ENCODE measurements around the gene FAM199X. TPM values are rescaled to one million over a fixed set of nuclear protein-coding genes. Genes with fewer than 3 reads are reported as not detected.

The FAM199X gene
- total and polyA plus RNA-seq, 2 donors (not counting 3 experiments of a cell fraction or from before 2014, with no cell fraction given), result 4.0 to 16.8 TPM

DNA sequence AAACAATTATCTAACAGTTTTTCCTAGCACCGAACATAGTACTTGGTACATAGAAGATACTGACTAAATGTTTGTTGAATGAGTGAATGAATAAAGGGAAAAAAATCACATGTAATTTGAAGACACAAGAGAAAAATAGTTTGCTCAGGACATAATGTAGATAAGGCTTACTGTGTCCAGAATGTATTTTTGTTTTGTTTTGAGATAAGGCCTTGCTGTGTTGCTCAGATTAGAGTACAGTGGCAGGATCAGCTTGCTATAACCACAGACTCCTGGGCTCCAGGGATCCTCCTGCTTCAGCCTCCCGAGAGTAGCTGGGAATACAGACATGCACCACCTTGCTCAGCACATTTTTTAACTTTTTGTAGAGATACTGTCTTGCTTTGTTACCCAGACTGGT is 6.5 kb downstream of the FAM199X start:
- Histone ChIP-seq H3K4me2 (ENCODE audit: insufficient read depth, low read length) (no peak overlapping the region), H3K9me3 (replicated peaks; ENCODE audit: control insufficient read depth, insufficient read depth, low read length) (no peaks in the 10 kb centered on the region), H3K79me2 (ENCODE audit: control insufficient read depth, insufficient read depth, low read length) (peaks cover 69% of the 10 kb centered on the region), H3K9me1 (replicated peaks; ENCODE audit: control insufficient read depth, extremely low read depth, insufficient read depth, low read length) (no peaks in the 10 kb centered on the region), H2AFZ (ENCODE audit: low read depth, low read length) (no peak overlapping the region), H3K27me3 (ENCODE audit: control insufficient read depth in 2 of 2, insufficient read depth in 2 of 2, low read length in 2 of 2) (no peaks in the 10 kb centered on the region), H4K20me1 (replicated peaks; ENCODE audit: control insufficient read depth, extremely low read depth, insufficient read depth, low read length) (no peaks in the 10 kb centered on the region), H3K9ac (replicated peaks; ENCODE audit: extremely low read depth, insufficient read depth, low read length) (no peak overlapping the region), H3K27ac (ENCODE audit: insufficient read depth, low read depth, low read length) (no peak overlapping the region), H3K4me3 (replicated peaks in 1 of 3; ENCODE audit: insufficient read depth in 1 of 3, low read depth in 1 of 3, low read length in 3 of 3) (no peak overlapping the region), H3K36me3 (ENCODE audit: control insufficient read depth in 2 of 2, extremely low read depth in 1 of 2, insufficient read depth in 2 of 2, low read length in 2 of 2) (no peaks in the 10 kb centered on the region), H3K4me1 (ENCODE audit: control insufficient read depth, extremely low read depth, insufficient read depth, low read length) (peaks cover 12% of the 10 kb centered on the region)
- POLR2A ChIA-PET, result no interaction called here
- CTCF ChIA-PET, result interaction anchor here (0.6 to 1.7 kb wide), 2 partner anchors 23 to 146 kb away, joined by 3 to 4 read pairs; no protein-coding TSS in a partner anchor
- no TSS peak for BruUV-seq (replicated peaks)
- TF ChIP-seq, protein P1, sequence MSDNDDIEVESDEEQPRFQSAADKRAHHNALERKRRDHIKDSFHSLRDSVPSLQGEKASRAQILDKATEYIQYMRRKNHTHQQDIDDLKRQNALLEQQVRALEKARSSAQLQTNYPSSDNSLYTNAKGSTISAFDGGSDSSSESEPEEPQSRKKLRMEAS (IDR thresholded peaks at IDR 0.05; ENCODE audit: insufficient read depth, insufficient read length), result no peak
- no peak for TF ChIP-seq GATA2 (IDR thresholded peaks at IDR 0.05; ENCODE audit: insufficient read depth, insufficient read length, low read depth, low read length)
- no peak for TF ChIP-seq JUN (IDR thresholded peaks at IDR 0.05; ENCODE audit: borderline replicate concordance, insufficient read depth, insufficient read length, low read depth)
- no peak for TF ChIP-seq FOS (IDR thresholded peaks at IDR 0.05; ENCODE audit: borderline replicate concordance, insufficient read depth, low read length)
- TF ChIP-seq POLR2AphosphoS5 (IDR thresholded peaks at IDR 0.05; ENCODE audit: insufficient read depth, low read depth, low read length), result no peak
- TF ChIP-seq MYC (IDR thresholded peaks at IDR 0.05; ENCODE audit: low read depth, low read length), result no peak
- intact Hi-C loops (cut with micrococcal nuclease), result no loop called here
- dilution Hi-C loops (cut with MboI; ENCODE audit: extremely low pct_ligation_motif_present, low sequenced_read_pairs), result no loop called here
- no peak for FAIRE-seq
- no peak for DNase-seq (ENCODE audit: low read depth, low spot score)

GRCh38 chrX:104173841-104174240 is 7.6 kb downstream of the FAM199X start:
- FAIRE-seq, result no peak
- H3K27ac ChIP-seq (ENCODE audit: insufficient read depth, low read depth, low read length), result no peak overlapping the region
- no peak overlapping the region for H3K4me2 ChIP-seq (ENCODE audit: insufficient read depth, low read length)
- intact Hi-C loops (cut with micrococcal nuclease), result no loop called here
- peaks cover 2% of the 10 kb centered on the region for H3K4me1 ChIP-seq (ENCODE audit: control insufficient read depth, extremely low read depth, insufficient read depth, low read length)
- H3K79me2 ChIP-seq (ENCODE audit: control insufficient read depth, insufficient read depth, low read length), result peaks cover 64% of the 10 kb centered on the region
- H4K20me1 ChIP-seq (replicated peaks; ENCODE audit: control insufficient read depth, extremely low read depth, insufficient read depth, low read length), result no peaks in the 10 kb centered on the region
- CTCF ChIA-PET, result interaction anchor here (1.7 kb wide), 1 partner anchor 22 kb away, joined by 4 read pairs; no protein-coding TSS in a partner anchor
- no peaks in the 10 kb centered on the region for H3K9me3 ChIP-seq (replicated peaks; ENCODE audit: control insufficient read depth, insufficient read depth, low read length)
- POLR2A ChIA-PET, result no interaction called here
- BruUV-seq (replicated peaks), result no TSS peak
- H3K9ac ChIP-seq (replicated peaks; ENCODE audit: extremely low read depth, insufficient read depth, low read length), result no peak overlapping the region
- H3K27me3 ChIP-seq (ENCODE audit: control insufficient read depth in 2 of 2, insufficient read depth in 2 of 2, low read length in 2 of 2), result no peaks in the 10 kb centered on the region
- H3K4me3 ChIP-seq (replicated peaks in 1 of 3; ENCODE audit: insufficient read depth in 1 of 3, low read depth in 1 of 3, low read length in 3 of 3), result no peak overlapping the region
- TF ChIP-seq POLR2AphosphoS5 (IDR thresholded peaks at IDR 0.05; ENCODE audit: insufficient read depth, low read depth, low read length), result no peak
- TF ChIP-seq, protein P1 (IDR thresholded peaks at IDR 0.05; ENCODE audit: insufficient read depth, insufficient read length), result no peak
- no peak for TF ChIP-seq EZH2 (IDR thresholded peaks at IDR 0.05; ENCODE audit: borderline replicate concordance, low read depth, low read length, severe bottlenecking)
- no peak for TF ChIP-seq JUN (IDR thresholded peaks at IDR 0.05; ENCODE audit: borderline replicate concordance, insufficient read depth, insufficient read length, low read depth)
- no peak for TF ChIP-seq FOS (IDR thresholded peaks at IDR 0.05; ENCODE audit: borderline replicate concordance, insufficient read depth, low read length)
- no peak for TF ChIP-seq MYC (IDR thresholded peaks at IDR 0.05; ENCODE audit: low read depth, low read length)
- no peak for TF ChIP-seq CTCF (IDR thresholded peaks at IDR 0.05; ENCODE audit: extremely low read depth in 1 of 2, insufficient read depth in 1 of 2, low read depth in 1 of 2, low read length in 2 of 2)
- TF ChIP-seq GATA2 (IDR thresholded peaks at IDR 0.05; ENCODE audit: insufficient read depth, insufficient read length, low read depth, low read length), result no peak
- no peak for TF ChIP-seq POLR2A (IDR thresholded peaks at IDR 0.05; ENCODE audit: low read depth, low read length)
- no peaks in the 10 kb centered on the region for H3K9me1 ChIP-seq (replicated peaks; ENCODE audit: control insufficient read depth, extremely low read depth, insufficient read depth, low read length)
- H2AFZ ChIP-seq (ENCODE audit: low read depth, low read length), result no peak overlapping the region
- DNase-seq (ENCODE audit: low read depth, low spot score), result no peak
- dilution Hi-C loops (cut with MboI; ENCODE audit: extremely low pct_ligation_motif_present, low sequenced_read_pairs), result no loop called here
- H3K36me3 ChIP-seq (ENCODE audit: control insufficient read depth in 2 of 2, extremely low read depth in 1 of 2, insufficient read depth in 2 of 2, low read length in 2 of 2), result no peaks in the 10 kb centered on the region
